ENCODE results near the gene TMEM212.
A peak's percentile ranks its signal among the peaks of the same experiment; 100 is the strongest.

TMEM212 gene

GRCh38 chr3:171862392-171862791 lies 19.2 kb downstream of the TMEM212 start:
- no peak for DNase-seq

- no peak for DNase-seq
These were observed 19.9 kb downstream of the TMEM212 start for GRCh38 chr3:171862993-171863521.

- no peak for DNase-seq
These were observed 20.8 kb downstream of the TMEM212 start for GRCh38 chr3:171863920-171864319.

- no peak for DNase-seq
These were observed 22.2 kb downstream of the TMEM212 start for GRCh38 chr3:171865191-171865865.

- DNase-seq: no peak
These were observed 24.8 kb downstream of the TMEM212 start for GRCh38 chr3:171867981-171868380.

- DNase-seq: no peak
These were observed 28.5 kb downstream of the TMEM212 start for GRCh38 chr3:171871392-171872274.

- DNase-seq: no peak
These were observed 30.4 kb downstream of the TMEM212 start for GRCh38 chr3:171873580-171873979.

GRCh38 chr3:171874251-171874681 lies 31.1 kb downstream of the TMEM212 start:
- no peak for DNase-seq

- DNase-seq: no peak
These were observed 31.7 kb downstream of the TMEM212 start for GRCh38 chr3:171874879-171875278.

GRCh38 chr3:171875923-171876412 lies 32.8 kb downstream of the TMEM212 start:
- peak; percentile 86 for DNase-seq

- DNase-seq: peak; percentile 25
These were observed 33.6 kb downstream of the TMEM212 start for GRCh38 chr3:171876680-171877147.

- DNase-seq: peak; percentile 74
These were observed 35.5 kb downstream of the TMEM212 start for GRCh38 chr3:171878461-171879225.

GRCh38 chr3:171879472-171879871 lies 36.3 kb downstream of the TMEM212 start:
- peak; percentile 99 for DNase-seq

GRCh38 chr3:171880101-171880870 lies 37.1 kb downstream of the TMEM212 start:
- no peak for DNase-seq

- peak; percentile 68 for DNase-seq
These were observed 38.1 kb downstream of the TMEM212 start for GRCh38 chr3:171881251-171881650.

GRCh38 chr3:171883257-171883892 lies 40.2 kb downstream of the TMEM212 start:
- DNase-seq: no peak

- no peak for DNase-seq
These were observed 40.7 kb downstream of the TMEM212 start for GRCh38 chr3:171883893-171884279.

GRCh38 chr3:171888466-171888865 lies 45.3 kb downstream of the TMEM212 start:
- no peak for DNase-seq

GRCh38 chr3:171890398-171890797 lies 47.2 kb downstream of the TMEM212 start:
- no peak for DNase-seq

- DNase-seq: no peak
These were observed 49.3 kb downstream of the TMEM212 start for GRCh38 chr3:171892457-171892856.

GRCh38 chr3:171895291-171895690 lies 52.1 kb downstream of the TMEM212 start:
- no peak for DNase-seq

Measured in NCI-H510A treated with DMSO at 0.1 percent for 48 hours (cell line).